Measurements from ENCODE around the gene WDSUB1. TPM values are rescaled to one million over a fixed set of nuclear protein-coding genes. Genes with fewer than 3 reads are reported as not detected.

Gene WDSUB1
- polyA plus RNA-seq, 1 experiment, result 7.6 TPM

DNA sequence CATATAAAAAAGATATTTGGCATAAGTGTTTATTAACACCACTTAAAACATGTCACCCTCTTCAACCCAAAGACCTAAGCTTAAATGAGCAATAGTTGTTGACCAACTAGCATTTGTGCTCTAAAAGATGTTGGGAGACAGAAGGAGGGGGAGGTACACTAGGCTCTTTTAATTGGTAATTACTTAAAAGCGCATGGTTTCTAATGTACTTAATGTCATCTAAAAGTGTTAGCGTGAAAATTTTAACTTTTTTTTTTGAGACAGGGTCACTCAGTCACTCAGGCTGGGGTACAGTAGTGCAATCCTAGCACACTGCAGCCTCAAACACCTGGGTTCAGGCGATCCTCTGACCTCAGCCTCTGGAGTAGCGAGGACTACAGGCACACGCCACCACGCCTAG is 5.5 kb downstream of the WDSUB1 start:
- ChIA-PET CTCF (no interaction called here), POLR2A (no interaction called here)
- H3K27me3 ChIP-seq (ENCODE audit: control insufficient read depth, insufficient read depth, low read length), result no peaks in the 10 kb centered on the region
- TF ChIP-seq, protein P1, sequence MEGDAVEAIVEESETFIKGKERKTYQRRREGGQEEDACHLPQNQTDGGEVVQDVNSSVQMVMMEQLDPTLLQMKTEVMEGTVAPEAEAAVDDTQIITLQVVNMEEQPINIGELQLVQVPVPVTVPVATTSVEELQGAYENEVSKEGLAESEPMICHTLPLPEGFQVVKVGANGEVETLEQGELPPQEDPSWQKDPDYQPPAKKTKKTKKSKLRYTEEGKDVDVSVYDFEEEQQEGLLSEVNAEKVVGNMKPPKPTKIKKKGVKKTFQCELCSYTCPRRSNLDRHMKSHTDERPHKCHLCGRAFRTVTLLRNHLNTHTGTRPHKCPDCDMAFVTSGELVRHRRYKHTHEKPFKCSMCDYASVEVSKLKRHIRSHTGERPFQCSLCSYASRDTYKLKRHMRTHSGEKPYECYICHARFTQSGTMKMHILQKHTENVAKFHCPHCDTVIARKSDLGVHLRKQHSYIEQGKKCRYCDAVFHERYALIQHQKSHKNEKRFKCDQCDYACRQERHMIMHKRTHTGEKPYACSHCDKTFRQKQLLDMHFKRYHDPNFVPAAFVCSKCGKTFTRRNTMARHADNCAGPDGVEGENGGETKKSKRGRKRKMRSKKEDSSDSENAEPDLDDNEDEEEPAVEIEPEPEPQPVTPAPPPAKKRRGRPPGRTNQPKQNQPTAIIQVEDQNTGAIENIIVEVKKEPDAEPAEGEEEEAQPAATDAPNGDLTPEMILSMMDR (IDR thresholded peaks at IDR 0.05; ENCODE audit: low read depth, low read length), result no peak
- no peak for DNase-seq (ENCODE audit: low read depth, low spot score)
- H3K27ac ChIP-seq (ENCODE audit: low read depth, low read length), result no peak overlapping the region
- no peak overlapping the region for H3K4me3 ChIP-seq (ENCODE audit: low read depth, low read length)
- H3K9me3 ChIP-seq (ENCODE audit: control insufficient read depth, insufficient read depth, low read length), result no peaks in the 10 kb centered on the region

GRCh38 chr2:159279700-159280099 is 6.8 kb downstream of the WDSUB1 start:
- DNase-seq (ENCODE audit: low read depth, low spot score), result no peak
- ChIA-PET CTCF (interaction anchor here (1.2 kb wide), 1 partner anchor 11 kb away, joined by 5 read pairs; no protein-coding TSS in a partner anchor), POLR2A (no interaction called here)
- Histone ChIP-seq H3K9me3 (ENCODE audit: control insufficient read depth, insufficient read depth, low read length) (no peaks in the 10 kb centered on the region), H3K27me3 (ENCODE audit: control insufficient read depth, insufficient read depth, low read length) (no peaks in the 10 kb centered on the region), H3K27ac (ENCODE audit: low read depth, low read length) (no peak overlapping the region), H3K4me3 (ENCODE audit: low read depth, low read length) (no peak overlapping the region)
- TF ChIP-seq, protein P1 (IDR thresholded peaks at IDR 0.05; ENCODE audit: low read depth, low read length), result no peak

DNA sequence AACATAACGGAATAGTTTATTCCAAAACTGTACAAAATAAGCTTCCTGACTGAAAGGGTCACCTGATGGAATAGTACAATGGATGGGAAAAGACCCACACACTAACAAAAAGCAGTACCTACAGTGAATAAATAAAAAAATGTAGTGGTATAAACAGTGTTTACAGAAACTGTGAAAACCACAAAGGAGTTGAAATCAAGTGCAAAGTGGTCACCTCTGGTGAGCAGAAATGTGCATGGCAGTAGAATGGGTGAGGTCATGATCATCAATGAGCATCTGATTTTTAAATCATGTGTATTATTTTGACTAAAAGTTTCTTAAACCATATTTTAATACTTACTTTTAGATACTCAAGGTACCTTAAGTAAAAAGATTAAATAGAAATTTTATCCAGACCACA is 11.4 kb downstream of the WDSUB1 start:
- TF ChIP-seq, protein P1 (IDR thresholded peaks at IDR 0.05; ENCODE audit: low read depth, low read length), result no peak
- Histone ChIP-seq H3K4me3 (ENCODE audit: low read depth, low read length) (no peak overlapping the region), H3K27ac (ENCODE audit: low read depth, low read length) (no peak overlapping the region), H3K9me3 (ENCODE audit: control insufficient read depth, insufficient read depth, low read length) (no peaks in the 10 kb centered on the region), H3K27me3 (ENCODE audit: control insufficient read depth, insufficient read depth, low read length) (no peaks in the 10 kb centered on the region)
- ChIA-PET POLR2A (no interaction called here), CTCF (no interaction called here)
- DNase-seq (ENCODE audit: low read depth, low spot score), result no peak

GRCh38 chr2:159272156-159272555 is 14.3 kb downstream of the WDSUB1 start:
- H3K27me3 ChIP-seq (ENCODE audit: control insufficient read depth, insufficient read depth, low read length), result no peaks in the 10 kb centered on the region
- no peaks in the 10 kb centered on the region for H3K9me3 ChIP-seq (ENCODE audit: control insufficient read depth, insufficient read depth, low read length)
- ChIA-PET POLR2A (no interaction called here), CTCF (no interaction called here)
- TF ChIP-seq, protein P1 (IDR thresholded peaks at IDR 0.05; ENCODE audit: low read depth, low read length), result no peak
- H3K27ac ChIP-seq (ENCODE audit: low read depth, low read length), result no peak overlapping the region
- no peak for DNase-seq (ENCODE audit: low read depth, low spot score)
- H3K4me3 ChIP-seq (ENCODE audit: low read depth, low read length), result no peak overlapping the region

DNA sequence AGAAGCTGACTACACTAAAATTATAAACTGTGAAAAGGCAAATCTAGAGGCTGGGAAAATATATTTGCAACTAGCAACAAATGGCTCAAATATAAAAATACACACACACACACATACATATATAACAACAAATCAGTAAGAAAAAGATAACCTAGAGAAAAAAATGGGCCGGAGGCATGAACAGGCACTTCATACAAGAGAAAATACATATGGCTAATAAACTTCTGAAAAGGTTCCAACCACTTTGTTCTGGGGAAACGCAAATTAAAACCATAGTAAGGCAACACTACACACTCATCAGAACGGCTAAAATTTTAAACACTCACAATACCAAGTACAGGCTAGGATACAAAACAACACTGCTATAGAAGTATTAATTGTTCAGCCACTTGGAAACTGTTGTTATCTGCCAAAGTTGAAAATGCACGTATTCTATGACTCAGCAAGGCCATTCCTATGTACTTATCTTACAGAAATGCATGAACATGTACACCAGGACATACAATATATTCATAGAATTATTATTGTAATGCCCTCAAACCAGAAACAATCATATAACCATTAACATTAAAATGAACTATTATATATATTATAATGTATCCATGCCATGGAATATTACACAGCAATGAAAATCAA is 15.6 kb downstream of the WDSUB1 start:
- TF ChIP-seq, protein P1 (IDR thresholded peaks at IDR 0.05; ENCODE audit: low read depth, low read length), result no peak
- no peak overlapping the region for H3K4me3 ChIP-seq (ENCODE audit: low read depth, low read length)
- no peak overlapping the region for H3K27ac ChIP-seq (ENCODE audit: low read depth, low read length)
- no peak for DNase-seq (ENCODE audit: low read depth, low spot score)
- H3K9me3 ChIP-seq (ENCODE audit: control insufficient read depth, insufficient read depth, low read length), result no peaks in the 10 kb centered on the region
- H3K27me3 ChIP-seq (ENCODE audit: control insufficient read depth, insufficient read depth, low read length), result no peaks in the 10 kb centered on the region
- ChIA-PET POLR2A (no interaction called here), CTCF (no interaction called here)
